DOHH2 (cell line): Measurements from ENCODE around the gene CHRNB2.
A peak's percentile ranks its signal among the peaks of the same experiment; 100 is the strongest.

ENCODE experiments used
- H3F3A ChIP-seq: fragments of 200-600 bp; sonication (generic), shearing (Covaris generic); 2 replicates; pipeline ENCODE4 v1.6.0; 2016; ENCODE audit warnings: antibody characterized with exemption, mild to moderate bottlenecking; ENCODE audit not compliant: control insufficient read depth, insufficient read depth
- H3K27ac ChIP-seq: fragments of 200-600 bp; sonication (generic); 2 replicates; pipeline ENCODE4 v1.5.1; 2014; ENCODE audit warnings: low read depth, mild to moderate bottlenecking, low read length, moderate library complexity
- H3K27me3 ChIP-seq: fragments of 200-600 bp; sonication (generic); 2 replicates; pipeline ENCODE4 v1.6.1; 2014; ENCODE audit warnings: mild to moderate bottlenecking, low read length, mixed read lengths; ENCODE audit not compliant: control insufficient read depth
- H3K36me3 ChIP-seq: fragments of 200-600 bp; sonication (generic); 2 replicates; pipeline ENCODE4 v1.6.1; 2014; ENCODE audit warnings: mild to moderate bottlenecking, low read length, moderate library complexity, mixed read lengths; ENCODE audit not compliant: control insufficient read depth
- H3K4me1 ChIP-seq: fragments of 200-600 bp; sonication (generic); 2 replicates; pipeline ENCODE4 v1.6.1; 2014; ENCODE audit warnings: mild to moderate bottlenecking, low read length, mixed read lengths; ENCODE audit not compliant: control insufficient read depth
- H3K4me2 ChIP-seq: fragments of 200-600 bp; sonication (generic); 2 replicates; pipeline ENCODE4 v1.6.0; 2014; ENCODE audit warnings: mild to moderate bottlenecking, low read length, moderate library complexity
- H3K4me3 ChIP-seq: fragments of 200-600 bp; sonication (generic); 2 replicates; pipeline ENCODE4 v1.5.1; 2014; ENCODE audit warnings: mild to moderate bottlenecking, low read length, mixed read lengths
- H3K79me2 ChIP-seq: fragments of 200-600 bp; sonication (generic); 2 replicates; pipeline ENCODE4 v1.6.1; 2014; ENCODE audit warnings: mild to moderate bottlenecking, low read length, mixed read lengths; ENCODE audit not compliant: control insufficient read depth
- H3K9me2 ChIP-seq: fragments of 200-600 bp; sonication (generic); replicated peaks from 2 replicates; pipeline ENCODE4 v1.6.1; 2014; ENCODE audit warnings: mild to moderate bottlenecking, low read length, mixed read lengths; ENCODE audit not compliant: control insufficient read depth
- H3K9me3 ChIP-seq: fragments of 200-600 bp; sonication (generic); 2 replicates; pipeline ENCODE4 v1.6.1; 2014; ENCODE audit warnings: antibody characterized with exemption, low read length, mixed read lengths; ENCODE audit not compliant: control insufficient read depth, insufficient read depth
- H4K20me1 ChIP-seq: fragments of 200-600 bp; sonication (generic); 2 replicates; pipeline ENCODE4 v1.6.0; 2014; ENCODE audit warnings: low read depth, mild to moderate bottlenecking, antibody characterized with exemption, low read length, moderate library complexity; ENCODE audit not compliant: control insufficient read depth, insufficient read depth
- CTCF ChIP-seq: fragments of 200-600 bp; sonication (generic); IDR thresholded peaks from one replicate; pipeline ENCODE4 v1.5.1; 2014; ENCODE audit warnings: antibody characterized with exemption, mild to moderate bottlenecking, low read depth, low read length; ENCODE audit not compliant: poor library complexity, severe bottlenecking
- EZH2phosphoT487 ChIP-seq: fragments of 200-600 bp; sonication (generic); IDR thresholded peaks from 2 replicates; pipeline ENCODE4 v1.6.1; 2017; ENCODE audit warnings: borderline replicate concordance, mild to moderate bottlenecking, antibody characterized with exemption, low read length, moderate library complexity, mixed read lengths

The CHRNB2 gene

GRCh38 chr1:154624746-154625643, 57.4 kb downstream of the CHRNB2 start:
- Histone ChIP-seq H3K27me3 (no peaks in the 10 kb centered on the region), H3K79me2 (peaks cover 81% of the 10 kb centered on the region), H3K9me2 (no peaks in the 10 kb centered on the region), H3F3A (0 out of 2 replicates have a peak, but pooled peaks cover 2% of the 10 kb centered on the region), H3K27ac (no peak overlapping the region), H3K4me2 (no peak overlapping the region), H3K4me1 (peaks cover 52% of the 10 kb centered on the region), H3K9me3 (no peaks in the 10 kb centered on the region), H3K36me3 (peaks cover 47% of the 10 kb centered on the region), H3K4me3 (no peak overlapping the region), H4K20me1 (peaks cover 15% of the 10 kb centered on the region)
- no peak for TF ChIP-seq EZH2phosphoT487
- TF ChIP-seq CTCF, result no peak

GRCh38 chr1:154626456-154627256, 59.1 kb downstream of the CHRNB2 start:
- Histone ChIP-seq H3F3A (0 out of 2 replicates have a peak, but pooled peaks cover 2% of the 10 kb centered on the region), H3K4me2 (peak overlapping the region; percentile 97), H3K4me3 (peak overlapping the region; percentile 99), H3K79me2 (peaks cover 64% of the 10 kb centered on the region), H3K36me3 (peaks cover 41% of the 10 kb centered on the region), H3K27ac (peak overlapping the region; percentile 47), H3K9me2 (no peaks in the 10 kb centered on the region), H4K20me1 (peaks cover 10% of the 10 kb centered on the region), H3K9me3 (no peaks in the 10 kb centered on the region), H3K27me3 (peaks cover 4% of the 10 kb centered on the region; the same call in 1 of the 2 replicates), H3K4me1 (peaks cover 41% of the 10 kb centered on the region)
- no peak for TF ChIP-seq EZH2phosphoT487
- TF ChIP-seq CTCF, result no peak

DNA sequence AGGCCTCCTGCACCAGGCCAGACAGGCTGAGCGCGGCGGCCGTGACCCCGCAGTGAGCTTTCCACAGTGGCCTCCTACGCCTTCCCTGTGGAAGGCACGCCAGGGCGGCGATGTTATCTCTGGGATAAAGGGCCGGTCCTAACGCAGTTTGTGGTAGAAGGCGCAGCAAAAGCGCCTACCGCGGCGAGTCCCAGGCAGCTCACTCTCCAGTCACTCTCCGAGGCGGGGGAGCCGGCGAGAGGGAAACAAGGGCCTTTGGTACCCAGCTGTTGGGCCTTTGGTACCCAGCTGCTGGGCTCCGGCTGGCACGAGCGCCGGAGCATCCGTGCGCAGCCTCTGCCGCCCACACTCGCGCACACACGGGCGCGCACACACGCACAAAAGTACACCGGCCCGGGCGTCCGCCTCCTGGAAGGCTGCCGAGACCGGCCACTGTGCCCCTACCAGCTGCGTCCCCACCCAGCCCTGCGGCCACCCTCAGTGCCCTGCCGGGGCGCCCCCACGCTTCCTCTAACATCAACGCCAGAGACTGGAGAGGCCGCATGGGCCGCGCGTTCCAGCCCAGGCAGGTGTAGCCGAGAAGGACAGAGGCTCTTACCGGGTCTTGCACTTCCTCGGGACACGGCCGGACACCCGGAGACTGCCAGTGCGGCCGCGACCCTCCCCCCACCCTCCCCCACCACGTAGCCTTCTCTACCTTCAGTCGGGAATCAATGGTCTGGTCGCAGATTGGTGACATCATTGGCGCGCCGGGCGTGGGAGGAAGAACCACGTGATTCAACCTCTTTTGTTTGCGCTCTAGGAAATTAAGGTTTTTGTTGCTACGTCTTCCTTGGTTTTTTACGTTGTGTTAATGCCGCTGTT, 59.9 kb downstream of the CHRNB2 start:
- peak overlapping the region; percentile 97 for H3K4me2 ChIP-seq
- H3K9me2 ChIP-seq, result no peaks in the 10 kb centered on the region
- H3F3A ChIP-seq, result peaks cover 5% of the 10 kb centered on the region; the same call in 1 of the 2 replicates
- H3K4me3 ChIP-seq, result peak overlapping the region; percentile 99
- peak overlapping the region; percentile 47 for H3K27ac ChIP-seq
- peaks cover 8% of the 10 kb centered on the region for H3K27me3 ChIP-seq
- H4K20me1 ChIP-seq, result peaks cover 10% of the 10 kb centered on the region; the same call in 1 of the 2 replicates
- H3K9me3 ChIP-seq, result no peaks in the 10 kb centered on the region
- peaks cover 56% of the 10 kb centered on the region for H3K79me2 ChIP-seq
- no peak for TF ChIP-seq EZH2phosphoT487
- TF ChIP-seq CTCF, result peak; percentile 22
- peaks cover 36% of the 10 kb centered on the region for H3K4me1 ChIP-seq
- peaks cover 35% of the 10 kb centered on the region for H3K36me3 ChIP-seq
